ENCODE measurements around the gene SUSD2. TPM values are rescaled to one million over a fixed set of nuclear protein-coding genes. Genes with fewer than 3 reads are reported as not detected.
"Not testable (repeated sequence)": the region's sequence is repeated elsewhere in the genome, so short reads cannot be mapped to it uniquely, and the experiment has no call there.

The SUSD2 gene
- total and polyA plus RNA-seq, 2 of the 4 experiments (the other 2 are of a cell fraction): 0.18 to 1.6 TPM

DNA sequence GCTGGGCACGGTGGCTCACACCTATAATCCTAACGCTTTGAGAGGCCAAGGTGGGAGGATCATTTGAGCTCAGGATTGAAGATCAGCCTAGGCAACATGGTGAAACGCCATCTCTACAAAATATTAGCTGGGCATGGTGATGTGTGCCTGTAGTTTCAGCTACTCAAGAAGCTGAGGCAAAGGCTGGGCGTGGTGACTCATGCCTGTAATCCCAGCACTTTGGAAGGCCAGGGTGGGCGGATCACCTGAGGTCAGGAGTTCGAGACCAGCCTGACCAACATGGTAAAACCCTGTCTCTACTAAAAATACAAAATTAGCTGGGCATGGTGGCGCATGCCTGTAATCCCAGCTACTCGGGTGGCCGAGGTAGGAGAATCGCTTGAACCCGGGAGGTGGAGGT lies 29.1 kb downstream of the SUSD2 start:
- H3K18ac ChIP-seq (ENCODE audit: low read depth, low read length): peak overlapping the region; percentile 88; the same call in 1 of the 2 replicates
- H3K4me2 ChIP-seq (ENCODE audit: low read depth, low read length); H3K27me3 ChIP-seq (ENCODE audit: control insufficient read depth, insufficient read depth, low read length); in situ Hi-C loops (cut with MboI; ENCODE audit: low sequenced_read_pairs); ATAC-seq (ENCODE audit: low read depth); H3K4me3 ChIP-seq (ENCODE audit: insufficient read depth, low read depth, low read length); BruUV-seq (replicated peaks); H3K9ac ChIP-seq (ENCODE audit: low read depth, low read length); H3K56ac ChIP-seq (ENCODE audit: extremely low read depth, insufficient read depth, low read length); H3K36me3 ChIP-seq (ENCODE audit: control insufficient read depth, insufficient read depth, low read length); H2AFZ ChIP-seq (replicated peaks; ENCODE audit: low read length, poor library complexity); intact Hi-C loops (cut with micrococcal nuclease); H3K9me3 ChIP-seq (ENCODE audit: control insufficient read depth, insufficient read depth, low read length); H4K20me1 ChIP-seq (ENCODE audit: insufficient read depth, low read length); H3K79me1 ChIP-seq (ENCODE audit: low read depth in 1 of 2, low read length in 2 of 2); POLR2A ChIA-PET (ENCODE audit: unreplicated experiment); dilution Hi-C loops (cut with HindIII; ENCODE audit: low sequenced_read_pairs, unreplicated experiment); H3K9me1 ChIP-seq (ENCODE audit: insufficient read depth, low read length); H2AK9ac ChIP-seq (replicated peaks; ENCODE audit: low read depth, low read length, poor library complexity): not testable (repeated sequence)
- peak overlapping the region; percentile 63; the same call in 1 of the 2 replicates for H4K91ac ChIP-seq (ENCODE audit: insufficient read depth, low read depth, low read length)
- H3K14ac ChIP-seq (replicated peaks; ENCODE audit: low read depth, low read length): peak overlapping the region; percentile 75
- WGBS, 2 experiments (ENCODE audit: extremely low coverage in 2 of 2, insufficient read length in 1 of 2): 89% methylated on average over 5 of the region's 11 CpGs; no CpG with 5 or more reads in 1 of the 2 experiments
- H2BK20ac ChIP-seq (ENCODE audit: low read depth, low read length): peak overlapping the region; percentile 99; the same call in 1 of the 2 replicates
- H2BK15ac ChIP-seq (ENCODE audit: low read depth, low read length): peak overlapping the region; percentile 76
- DNase-seq: peak; percentile 22
- H4K8ac ChIP-seq (ENCODE audit: low read depth in 2 of 2, low read length in 2 of 2): peak overlapping the region; percentile 53 to 83; a peak in 2 of 4 replicates
- peak overlapping the region; percentile 75 for H3K4ac ChIP-seq (ENCODE audit: low read depth, low read length)
- peak overlapping the region; percentile 76; the same call in 1 of the 2 replicates for H3K23ac ChIP-seq (ENCODE audit: low read depth, low read length)
- H3K4me1 ChIP-seq (ENCODE audit: control insufficient read depth, insufficient read depth, low read length): peaks cover 24% of the 10 kb centered on the region
- peak overlapping the region; percentile 99 for H2AK5ac ChIP-seq (ENCODE audit: low read depth, low read length)
- CTCF ChIA-PET: interaction anchor here (0.6 kb wide), 1 partner anchor 10 kb away, joined by 3 read pairs; no protein-coding TSS in a partner anchor
- H2BK120ac ChIP-seq (ENCODE audit: low read depth, low read length): peak overlapping the region; percentile 98; the same call in 1 of the 2 replicates
- peak overlapping the region; percentile 83 for H2BK5ac ChIP-seq (ENCODE audit: low read depth, low read length, poor library complexity, severe bottlenecking)
- H4K5ac ChIP-seq (ENCODE audit: low read depth, low read length): peak overlapping the region; percentile 59; the same call in 1 of the 2 replicates
- 0 out of 2 replicates have a peak overlapping the region, but pooled peaks have one; percentile 31 for H3K27ac ChIP-seq (ENCODE audit: insufficient read depth, low read length)

DNA sequence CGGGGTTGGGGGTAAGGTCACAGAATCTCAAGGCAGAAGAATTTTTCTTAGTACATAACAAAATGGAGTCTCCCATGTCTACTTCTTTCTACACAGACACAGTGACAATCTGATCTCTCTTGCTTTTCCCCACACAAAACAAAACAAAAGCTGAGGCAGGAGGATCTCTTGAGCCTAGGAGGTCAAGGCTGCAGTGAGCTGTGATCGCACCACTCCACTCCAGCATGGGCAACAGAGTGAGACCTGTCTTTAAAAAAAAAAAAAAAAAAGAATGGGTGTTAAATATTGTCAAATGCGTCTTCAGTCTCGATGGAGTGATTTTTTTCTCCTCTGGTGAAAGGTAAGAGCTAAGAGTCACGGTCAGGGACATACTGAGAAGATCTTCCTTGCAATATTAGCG lies 30.4 kb downstream of the SUSD2 start:
- in situ Hi-C loops (cut with MboI; ENCODE audit: low sequenced_read_pairs); H3K4me2 ChIP-seq (ENCODE audit: low read depth, low read length); H2AFZ ChIP-seq (replicated peaks; ENCODE audit: low read length, poor library complexity); dilution Hi-C loops (cut with HindIII; ENCODE audit: low sequenced_read_pairs, unreplicated experiment); H2BK20ac ChIP-seq (ENCODE audit: low read depth, low read length); H2BK15ac ChIP-seq (ENCODE audit: low read depth, low read length); H3K4me3 ChIP-seq (ENCODE audit: insufficient read depth, low read depth, low read length); H4K5ac ChIP-seq (ENCODE audit: low read depth, low read length); H4K91ac ChIP-seq (ENCODE audit: insufficient read depth, low read depth, low read length); H2AK9ac ChIP-seq (replicated peaks; ENCODE audit: low read depth, low read length, poor library complexity); H3K18ac ChIP-seq (ENCODE audit: low read depth, low read length); DNase-seq; H3K79me1 ChIP-seq (ENCODE audit: low read depth in 1 of 2, low read length in 2 of 2); H2BK120ac ChIP-seq (ENCODE audit: low read depth, low read length); H4K8ac ChIP-seq (ENCODE audit: low read depth in 2 of 2, low read length in 2 of 2); H3K27ac ChIP-seq (ENCODE audit: insufficient read depth, low read length); H3K14ac ChIP-seq (replicated peaks; ENCODE audit: low read depth, low read length); ATAC-seq (ENCODE audit: low read depth); H2AK5ac ChIP-seq (ENCODE audit: low read depth, low read length); H3K36me3 ChIP-seq (ENCODE audit: control insufficient read depth, insufficient read depth, low read length); CTCF ChIA-PET; BruUV-seq (replicated peaks); H3K23ac ChIP-seq (ENCODE audit: low read depth, low read length); H4K20me1 ChIP-seq (ENCODE audit: insufficient read depth, low read length); H3K9ac ChIP-seq (ENCODE audit: low read depth, low read length); intact Hi-C loops (cut with micrococcal nuclease); H3K9me3 ChIP-seq (ENCODE audit: control insufficient read depth, insufficient read depth, low read length); H3K9me1 ChIP-seq (ENCODE audit: insufficient read depth, low read length); H2BK5ac ChIP-seq (ENCODE audit: low read depth, low read length, poor library complexity, severe bottlenecking); H3K4ac ChIP-seq (ENCODE audit: low read depth, low read length); POLR2A ChIA-PET (ENCODE audit: unreplicated experiment); H3K56ac ChIP-seq (ENCODE audit: extremely low read depth, insufficient read depth, low read length); H3K27me3 ChIP-seq (ENCODE audit: control insufficient read depth, insufficient read depth, low read length): not testable (repeated sequence)
- peaks cover 17% of the 10 kb centered on the region for H3K4me1 ChIP-seq (ENCODE audit: control insufficient read depth, insufficient read depth, low read length)
- no CpG with 5 or more reads among the region's 6 CpGs for WGBS, 2 experiments (ENCODE audit: extremely low coverage in 2 of 2, insufficient read length in 1 of 2)

All from IMR-90 (cell line).